ENCODE data around the gene BACE1-AS. TPM values are rescaled to one million over a fixed set of nuclear protein-coding genes. Genes with fewer than 3 reads are reported as not detected.

Gene BACE1-AS
- total RNA-seq, 4 donors from 2014 or later = 5.1 to 10.1 (median 6.7) TPM

DNA sequence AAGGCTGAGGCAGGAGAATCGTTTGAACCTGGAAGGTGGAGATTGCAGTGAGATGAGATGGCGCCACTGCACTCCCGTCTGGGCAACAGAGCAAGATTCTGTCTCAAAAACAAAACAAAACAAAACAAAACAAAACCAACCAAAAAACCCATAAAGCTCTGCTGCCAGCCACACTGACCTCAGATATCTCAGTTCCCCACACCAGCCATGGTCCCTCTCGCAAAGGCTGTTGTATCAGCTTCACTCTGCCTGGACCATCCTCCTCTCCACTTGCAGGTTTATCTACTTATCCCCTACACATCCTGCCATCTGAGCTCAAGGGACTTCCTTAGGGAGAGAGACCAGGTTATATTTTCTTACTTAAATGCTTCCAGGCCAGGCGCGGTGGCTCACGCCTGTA is 11.1 kb downstream of the BACE1-AS start:
- Histone ChIP-seq H3K9me3 (no peaks in the 10 kb centered on the region), H3K36me3 (no peaks in the 10 kb centered on the region), H3K4me3 (no peak overlapping the region), H3K4me1 (peaks cover 0 to 11% (median 2%) of the 10 kb centered on the region in 4 donors), H3K27me3 (no peaks in the 10 kb centered on the region), H3K27ac (no peak overlapping the region)
- WGBS, 2 donors (ENCODE audit: low coverage in 1 of 2) = 87 to 92% methylated on average over 3 to 7 of the region's 7 CpGs
- intact Hi-C loops (cut with DNase I; ENCODE audit: low total_unique reads) (no loop called here), in situ Hi-C loops (cut with MboI; ENCODE audit: low pct_ligation_motif_present in 1 of 4, low pct_unique_long_range_greater_than_20kb in 1 of 4, low sequenced_read_pairs in 3 of 4) (no loop called here)
- no peak for TF ChIP-seq EP300 (IDR thresholded peaks at IDR 0.05; ENCODE audit: low read depth)
- TF ChIP-seq POLR2A (IDR thresholded peaks at IDR 0.05) = no peak
- no peak for TF ChIP-seq POLR2AphosphoS5 (IDR thresholded peaks at IDR 0.05)
- no peak for TF ChIP-seq CTCF (IDR thresholded peaks at IDR 0.05)
- DNase-seq = no peak

GRCh38 chr11:117303101-117303500 is 12.0 kb downstream of the BACE1-AS start:
- Histone ChIP-seq H3K9me3 (no peaks in the 10 kb centered on the region), H3K27me3 (no peaks in the 10 kb centered on the region), H3K4me1 (peaks cover 0 to 11% (median 2%) of the 10 kb centered on the region in 4 donors), H3K4me3 (no peak overlapping the region), H3K36me3 (no peaks in the 10 kb centered on the region), H3K27ac (no peak overlapping the region)
- no peak for DNase-seq
- TF ChIP-seq EP300 (IDR thresholded peaks at IDR 0.05; ENCODE audit: low read depth) = no peak
- no peak for TF ChIP-seq CTCF (IDR thresholded peaks at IDR 0.05)
- TF ChIP-seq POLR2AphosphoS5 (IDR thresholded peaks at IDR 0.05) = no peak
- TF ChIP-seq POLR2A (IDR thresholded peaks at IDR 0.05) = no peak
- in situ Hi-C loops (cut with MboI; ENCODE audit: low pct_ligation_motif_present in 1 of 4, low pct_unique_long_range_greater_than_20kb in 1 of 4, low sequenced_read_pairs in 3 of 4) (no loop called here), intact Hi-C loops (cut with DNase I; ENCODE audit: low total_unique reads) (no loop called here)
- 54% methylated on average over 4 of the region's 4 CpGs; no CpG with 5 or more reads in 1 of the 2 donors for WGBS, 2 donors (ENCODE audit: low coverage in 1 of 2)

DNA sequence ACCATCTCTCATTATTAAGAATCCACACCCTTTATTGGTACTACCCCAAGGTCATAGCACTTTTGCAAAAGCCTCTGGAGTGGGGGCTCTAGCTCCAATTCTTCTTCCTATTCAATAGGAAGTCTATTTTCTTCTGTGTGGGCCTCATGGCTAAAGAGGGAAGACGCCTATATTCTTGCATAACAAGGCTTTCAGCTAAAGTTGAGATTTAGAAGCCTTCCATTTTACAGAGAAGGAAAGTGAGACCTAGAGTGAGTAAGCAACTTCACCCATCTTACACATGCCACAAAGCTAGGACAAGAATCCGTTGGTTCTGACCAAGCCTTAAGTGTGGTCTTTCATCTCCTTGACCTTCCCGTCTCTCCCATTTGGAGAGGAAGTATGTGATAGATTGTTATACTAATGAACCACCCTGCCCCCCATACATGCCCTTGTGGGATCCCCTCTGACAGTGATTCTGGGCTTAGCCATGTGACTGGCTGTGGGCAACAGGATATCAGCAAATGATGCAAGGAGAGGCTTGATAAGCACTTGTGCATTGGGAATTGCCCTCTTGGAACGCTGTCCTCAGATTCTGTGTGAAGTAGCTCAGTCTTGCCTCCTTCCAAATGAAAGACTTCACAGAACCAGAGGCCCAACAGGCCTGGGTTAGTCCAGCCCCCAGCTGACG is 12.6 kb downstream of the BACE1-AS start:
- peaks cover 0 to 11% (median 2%) of the 10 kb centered on the region in 4 donors for H3K4me1 ChIP-seq
- no peaks in the 10 kb centered on the region for H3K36me3 ChIP-seq
- intact Hi-C loops (cut with DNase I; ENCODE audit: low total_unique reads) (no loop called here), in situ Hi-C loops (cut with MboI; ENCODE audit: low pct_ligation_motif_present in 1 of 4, low pct_unique_long_range_greater_than_20kb in 1 of 4, low sequenced_read_pairs in 3 of 4) (no loop called here)
- no peak for DNase-seq
- no peak for TF ChIP-seq CTCF (IDR thresholded peaks at IDR 0.05)
- no peak for TF ChIP-seq EP300 (IDR thresholded peaks at IDR 0.05; ENCODE audit: low read depth)
- TF ChIP-seq POLR2A (IDR thresholded peaks at IDR 0.05) = no peak
- TF ChIP-seq POLR2AphosphoS5 (IDR thresholded peaks at IDR 0.05) = no peak
- H3K27me3 ChIP-seq = no peaks in the 10 kb centered on the region
- no peak overlapping the region for H3K4me3 ChIP-seq
- no peaks in the 10 kb centered on the region for H3K9me3 ChIP-seq
- no peak overlapping the region for H3K27ac ChIP-seq
- WGBS, 2 donors (ENCODE audit: low coverage in 1 of 2) = 89 to 91% methylated on average over 1 to 5 of the region's 5 CpGs

GRCh38 chr11:117305145-117305544 is 14.0 kb downstream of the BACE1-AS start:
- intact Hi-C loops (cut with DNase I; ENCODE audit: low total_unique reads) (no loop called here), in situ Hi-C loops (cut with MboI; ENCODE audit: low pct_ligation_motif_present in 1 of 4, low pct_unique_long_range_greater_than_20kb in 1 of 4, low sequenced_read_pairs in 3 of 4) (no loop called here)
- Histone ChIP-seq H3K4me3 (no peak overlapping the region), H3K36me3 (no peaks in the 10 kb centered on the region), H3K27ac (no peak overlapping the region), H3K4me1 (peaks cover 0 to 7% (median 2%) of the 10 kb centered on the region in 4 donors), H3K27me3 (no peaks in the 10 kb centered on the region), H3K9me3 (no peaks in the 10 kb centered on the region)
- TF ChIP-seq POLR2AphosphoS5 (IDR thresholded peaks at IDR 0.05) = no peak
- TF ChIP-seq POLR2A (IDR thresholded peaks at IDR 0.05) = no peak
- TF ChIP-seq CTCF (IDR thresholded peaks at IDR 0.05) = no peak
- TF ChIP-seq EP300 (IDR thresholded peaks at IDR 0.05; ENCODE audit: low read depth) = no peak
- DNase-seq = no peak
- 80 to 90% methylated on average over 1 to 3 of the region's 3 CpGs for WGBS, 2 donors (ENCODE audit: low coverage in 1 of 2)
